Activated naive CD4-positive, alpha-beta T cell treated with anti-CD3 and anti-CD28 coated beads, Interleukin-2, amount 50 U/mL, for 16 hours (primary cell): Measurements from ENCODE around the gene ART4.

Source experiments
- DNase-seq: peaks from one replicate; pipeline ENCODE4 v3.0.0-alpha.2; 2020

The ART4 gene

DNA sequence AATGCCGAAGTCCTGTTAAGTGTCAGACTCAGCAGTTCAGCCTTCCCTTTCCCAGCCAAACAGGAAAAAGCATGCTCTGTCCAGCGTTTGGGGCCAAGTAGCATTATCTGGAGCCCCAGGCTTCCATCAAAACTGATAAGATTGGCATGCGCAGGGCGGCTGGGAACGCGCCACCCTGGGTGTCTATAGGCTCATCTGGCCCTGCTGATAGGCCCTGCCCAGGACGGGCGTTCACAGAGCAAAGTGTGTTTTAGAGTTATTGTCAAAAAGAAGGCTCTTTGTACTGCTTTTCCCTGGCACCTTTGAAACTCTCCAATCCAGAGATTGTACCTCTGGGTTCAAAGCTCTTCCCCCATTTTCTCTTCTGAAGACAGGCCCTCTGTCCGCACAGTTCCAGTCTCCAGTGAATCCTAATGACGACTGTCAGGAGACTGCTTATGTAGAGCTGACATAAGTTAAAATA is at the start of gene ART4:
Gene ART4 (minus strand): TSS at position 102 of the 463 bp plus-strand sequence. CDS start 413 bp downstream, outside the sequence.
- no peak for DNase-seq

- no peak for DNase-seq
Measured at GRCh38 chr12:14892726-14893505, 49.6 kb upstream of the ART4 start.

GRCh38 chr12:14890701-14891100 is 47.4 kb upstream of the ART4 start:
- no peak for DNase-seq

DNA sequence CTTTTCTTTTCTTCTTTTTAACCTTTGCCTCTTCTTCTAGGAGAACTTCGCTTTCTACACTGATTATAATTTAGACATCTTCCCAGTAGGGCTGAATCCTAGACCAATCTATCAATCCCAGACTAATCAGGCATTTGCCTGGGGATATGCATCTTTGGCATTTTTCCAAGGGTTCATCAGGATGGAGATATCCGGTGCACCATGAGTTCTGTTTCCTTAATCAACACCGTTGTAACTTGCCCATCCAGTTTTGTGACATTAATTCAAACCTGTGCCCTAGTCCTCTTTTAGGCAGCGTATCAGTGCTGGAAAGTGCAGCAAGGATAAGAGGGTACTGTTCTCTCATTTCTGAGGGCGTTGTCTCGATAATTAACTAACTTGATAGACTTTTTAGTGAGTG is 42.9 kb upstream of the ART4 start:
- DNase-seq = no peak

DNA sequence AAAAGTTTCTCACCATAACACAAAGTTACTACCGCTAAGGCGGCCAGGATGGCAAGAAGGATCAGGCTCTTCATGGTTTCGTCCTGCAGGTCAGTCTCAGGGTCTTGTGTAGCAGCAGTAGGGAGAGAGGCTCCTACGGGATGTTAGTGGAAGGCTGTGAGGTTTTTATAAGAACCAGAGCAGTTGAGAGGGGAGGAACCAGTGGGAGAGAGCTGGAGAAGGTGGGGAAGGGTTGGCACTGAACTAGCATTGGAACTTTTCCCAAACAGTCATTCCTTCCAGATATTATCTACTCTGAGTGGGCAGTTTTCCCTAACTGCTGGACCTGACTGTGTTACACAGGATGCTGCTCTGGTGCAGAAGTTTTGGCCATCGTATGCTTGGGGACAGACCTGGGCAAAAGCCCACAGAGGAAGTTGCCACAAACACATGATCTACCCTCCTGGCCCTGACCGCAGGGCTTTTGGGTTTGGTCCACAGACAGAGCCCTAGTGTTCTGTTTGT is 42.4 kb upstream of the ART4 start, which contains the start of gene MGP:
Gene MGP (minus strand): TSS at position 137 of the 504 bp plus-strand sequence. CDS start 63 bp downstream, at position 74.
- DNase-seq = no peak

GRCh38 chr12:14884458-14884878 is 41.1 kb upstream of the ART4 start:
- DNase-seq = peak; percentile 80

GRCh38 chr12:14883686-14884085 is 40.4 kb upstream of the ART4 start:
- DNase-seq = no peak

- no peak for DNase-seq
Measured at GRCh38 chr12:14880890-14881453, 37.6 kb upstream of the ART4 start.

- no peak for DNase-seq
Measured at GRCh38 chr12:14879222-14879933, 36.1 kb upstream of the ART4 start.

- DNase-seq = no peak
Measured at GRCh38 chr12:14878488-14878887, 35.2 kb upstream of the ART4 start.

DNA sequence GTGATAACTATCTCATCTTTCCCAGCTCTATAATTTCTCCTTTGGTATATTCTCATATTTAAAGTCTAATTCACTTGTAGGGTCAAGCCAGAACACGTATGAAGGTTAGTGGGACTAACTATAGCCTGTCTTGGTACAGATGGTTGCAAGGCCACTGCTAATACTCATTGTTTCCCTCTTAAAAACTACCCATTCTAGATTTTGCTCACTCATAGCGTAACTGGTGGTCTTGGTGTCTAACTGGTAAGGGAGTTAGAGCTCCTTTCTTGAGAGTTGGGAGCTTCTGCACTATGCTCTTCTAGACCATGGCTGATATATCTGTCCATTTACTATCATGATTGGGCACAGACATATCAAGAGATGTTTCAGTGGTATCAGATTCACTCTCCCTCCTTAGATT is 33.5 kb upstream of the ART4 start:
- no peak for DNase-seq

DNA sequence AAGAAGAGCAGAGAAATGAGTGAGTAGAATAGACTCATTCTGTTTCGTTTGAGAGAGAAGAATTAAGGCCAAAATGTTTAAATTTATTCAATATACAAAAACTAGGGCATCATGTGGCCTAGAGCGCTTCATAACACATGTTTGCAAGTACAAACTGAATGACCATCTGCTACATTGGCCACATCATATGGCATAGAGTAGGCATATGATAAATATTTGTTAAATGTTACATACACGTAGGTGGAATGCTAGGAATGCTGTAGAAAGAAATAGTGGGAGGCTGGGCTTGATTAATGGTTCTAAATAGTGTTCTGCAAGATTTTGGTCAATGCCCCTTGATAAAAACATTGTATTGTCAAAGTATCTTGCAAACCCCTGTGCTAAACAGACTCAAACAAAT is 31.6 kb upstream of the ART4 start:
- DNase-seq = no peak

- DNase-seq = no peak
Measured at GRCh38 chr12:14873440-14874185, 30.3 kb upstream of the ART4 start.

DNA sequence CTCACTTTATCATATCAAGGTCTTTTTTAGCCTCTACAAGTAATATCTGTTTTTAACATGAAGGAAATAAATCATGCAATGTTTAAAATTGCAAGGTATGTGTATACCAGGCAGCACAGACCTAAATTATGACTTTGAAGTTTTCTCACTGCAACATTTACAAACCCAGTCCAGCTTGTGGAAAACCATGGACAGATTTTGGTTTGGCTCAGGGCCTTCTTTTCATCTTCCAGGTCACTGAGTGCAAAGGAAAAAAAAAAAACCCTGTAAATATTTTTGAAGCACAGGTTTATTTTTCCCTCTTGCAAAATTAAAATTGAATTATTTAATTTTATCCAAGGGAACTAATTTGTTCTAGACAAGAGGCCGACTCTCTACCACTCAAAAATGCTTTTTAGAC is 28.6 kb upstream of the ART4 start:
- DNase-seq = no peak

DNA sequence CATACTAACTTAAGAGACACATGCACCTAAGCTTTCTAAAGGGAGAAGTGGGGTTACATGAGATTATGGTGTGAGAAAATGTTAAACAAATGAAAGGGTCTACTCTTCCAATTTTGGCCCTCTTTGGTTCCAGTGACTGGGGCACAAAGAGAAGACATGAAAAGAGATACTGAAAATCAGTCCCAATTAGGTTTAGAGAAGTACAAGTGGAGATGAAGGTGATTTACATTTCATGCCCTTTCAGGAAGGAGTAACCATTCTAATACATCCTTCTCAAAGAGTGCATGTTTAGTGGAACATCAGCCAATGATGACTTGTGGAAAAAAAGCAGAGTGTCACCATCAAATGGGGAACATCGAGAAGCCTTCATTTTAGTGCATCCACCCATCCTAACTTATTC is 27.9 kb upstream of the ART4 start:
- DNase-seq = no peak

GRCh38 chr12:14868916-14869506 is 25.7 kb upstream of the ART4 start:
- no peak for DNase-seq

DNA sequence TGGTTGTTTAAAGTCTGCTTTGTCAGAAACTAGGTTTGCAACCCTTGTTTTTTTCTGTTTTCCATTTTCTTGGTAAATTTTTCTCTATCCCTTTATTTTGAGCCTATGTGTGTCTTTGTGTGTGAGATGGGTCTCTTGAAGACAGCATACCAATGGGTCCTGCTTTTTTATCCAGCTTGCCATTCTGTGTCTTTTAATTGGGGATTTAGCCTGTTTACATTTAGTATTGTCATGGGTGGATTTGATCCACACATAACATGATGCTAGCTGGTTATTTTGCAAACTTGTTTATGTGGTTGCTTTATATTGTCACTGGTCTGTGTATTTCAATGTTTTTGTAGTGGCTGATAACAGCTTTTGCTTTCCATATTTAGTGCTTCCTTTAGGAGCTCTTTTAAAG is 17.2 kb upstream of the ART4 start:
- DNase-seq = no peak

GRCh38 chr12:14858513-14858912 is 15.2 kb upstream of the ART4 start:
- DNase-seq = no peak

DNA sequence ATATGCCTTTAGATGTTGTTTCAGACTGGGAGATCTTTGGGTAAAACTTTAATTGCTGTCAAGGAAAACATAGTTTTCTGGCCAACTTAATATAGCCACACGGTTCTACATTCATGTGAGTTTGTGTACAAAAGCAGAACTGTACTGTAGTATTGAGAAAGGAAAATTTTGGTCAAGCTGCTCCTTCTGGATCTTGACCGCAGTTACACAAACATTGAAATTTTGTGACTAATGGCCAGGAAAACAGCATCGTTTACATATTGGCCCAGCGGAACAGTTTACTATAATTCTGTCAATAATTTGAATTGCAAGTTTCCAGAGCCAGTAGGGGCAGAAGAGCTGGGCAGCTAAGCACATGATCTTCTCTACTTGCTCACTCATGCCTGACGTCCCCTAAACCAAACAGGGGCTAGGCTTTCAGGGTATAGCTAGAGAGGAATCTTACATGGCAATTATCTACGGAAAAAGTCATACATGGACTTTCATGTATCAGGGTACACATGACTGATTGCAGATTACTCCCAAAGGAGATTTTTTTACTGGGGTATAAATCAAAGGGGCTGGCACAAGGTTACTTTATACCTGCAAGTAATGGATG is 11.4 kb upstream of the ART4 start:
- no peak for DNase-seq

GRCh38 chr12:14853961-14854360 is 10.6 kb upstream of the ART4 start:
- DNase-seq = no peak

GRCh38 chr12:14852880-14853279 is 9.6 kb upstream of the ART4 start:
- DNase-seq = no peak
